ENCODE measurements around the gene IFI16. TPM values are rescaled to one million over a fixed set of nuclear protein-coding genes. Genes with fewer than 3 reads are reported as not detected.

Gene IFI16
- total RNA-seq, 1 donor from 2014 or later: 217 TPM

DNA sequence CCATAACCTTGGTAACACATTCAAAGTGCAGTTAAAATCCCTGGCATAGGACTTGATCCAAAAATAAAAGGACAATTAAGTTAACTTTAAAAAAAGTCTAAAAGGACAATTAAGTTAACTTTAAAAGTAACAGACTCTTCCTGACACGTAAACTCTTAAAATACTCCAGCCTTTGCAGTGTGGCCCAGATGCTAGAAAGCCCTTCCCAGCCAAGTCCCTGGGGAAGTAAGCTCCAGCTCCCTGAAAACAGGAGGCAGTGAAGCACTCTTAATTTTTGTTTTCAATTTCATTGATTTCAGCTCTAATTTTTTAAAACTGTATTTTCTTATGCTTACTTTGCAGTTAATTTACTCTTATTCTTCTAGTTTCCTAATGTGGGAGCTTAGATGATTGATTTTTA, 71.9 kb downstream of the IFI16 start:
- Mint-ChIP-seq H3K27ac (no peak overlapping the region), H3K9me3 (peaks cover 12% of the 10 kb centered on the region), H3K36me3 (ENCODE audit: low read depth) (peaks cover 5% of the 10 kb centered on the region), H3K27me3 (peaks cover 5% of the 10 kb centered on the region), H3K4me3 (no peak overlapping the region), H3K4me1 (peaks cover 22% of the 10 kb centered on the region)
- no peak for DNase-seq
- intact Hi-C loops (cut with micrococcal nuclease): no loop called here

DNA sequence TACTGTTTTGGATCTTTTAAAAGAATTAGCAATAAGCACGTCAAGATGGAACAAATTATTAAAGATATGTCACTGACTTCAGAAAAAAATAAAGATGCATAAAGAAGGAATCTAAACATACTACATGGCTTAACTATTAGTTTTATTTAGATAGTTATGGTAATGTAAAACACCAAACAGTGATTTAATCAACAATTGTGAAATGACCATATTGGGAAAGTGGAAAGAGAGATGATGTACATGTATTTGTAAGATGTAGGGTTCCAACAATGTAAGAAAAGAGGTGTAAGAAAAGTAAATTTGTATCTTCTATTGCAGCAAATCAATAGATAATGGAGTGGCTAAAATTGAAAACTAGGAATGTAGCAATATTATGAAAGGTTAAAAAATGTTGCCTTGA, 73.3 kb downstream of the IFI16 start:
- intact Hi-C loops (cut with micrococcal nuclease): no loop called here
- no peak overlapping the region for H3K4me3 Mint-ChIP-seq
- no peak overlapping the region for H3K27ac Mint-ChIP-seq
- peaks cover 7% of the 10 kb centered on the region for H3K9me3 Mint-ChIP-seq
- peaks cover 15% of the 10 kb centered on the region for H3K4me1 Mint-ChIP-seq
- no peak for DNase-seq
- H3K36me3 Mint-ChIP-seq (ENCODE audit: low read depth): peaks cover 2% of the 10 kb centered on the region
- peaks cover 2% of the 10 kb centered on the region for H3K27me3 Mint-ChIP-seq

DNA sequence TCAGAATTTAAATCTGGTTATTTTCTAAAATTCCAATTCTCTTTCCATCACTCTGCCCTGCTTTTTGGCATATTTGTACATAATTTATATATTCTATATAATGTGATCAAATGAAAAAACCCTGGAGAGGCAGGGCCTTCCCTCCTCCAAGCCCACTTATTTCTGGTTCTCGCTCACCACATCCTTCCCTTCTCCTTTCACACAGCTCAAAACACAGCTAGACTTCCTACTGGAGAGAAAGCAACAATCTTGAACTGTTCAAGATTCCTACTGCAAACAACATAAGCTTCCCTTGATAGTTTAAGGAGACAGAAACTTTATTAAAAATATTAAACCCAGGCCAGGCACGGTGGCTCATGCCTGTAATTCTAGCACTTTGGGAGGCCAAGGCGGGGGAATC, 74.4 kb downstream of the IFI16 start:
- no peak for DNase-seq
- Mint-ChIP-seq H3K9me3 (peaks cover 4% of the 10 kb centered on the region), H3K36me3 (ENCODE audit: low read depth) (no peaks in the 10 kb centered on the region), H3K27ac (no peak overlapping the region), H3K4me1 (peaks cover 19% of the 10 kb centered on the region), H3K27me3 (peaks cover 2% of the 10 kb centered on the region), H3K4me3 (no peak overlapping the region)
- intact Hi-C loops (cut with micrococcal nuclease): no loop called here

- intact Hi-C loops (cut with micrococcal nuclease): no loop called here
- DNase-seq: peak; percentile 45
- no peak overlapping the region for H3K27ac Mint-ChIP-seq
- no peak overlapping the region for H3K4me3 Mint-ChIP-seq
- peaks cover 2% of the 10 kb centered on the region for H3K27me3 Mint-ChIP-seq
- H3K36me3 Mint-ChIP-seq (ENCODE audit: low read depth): no peaks in the 10 kb centered on the region
- H3K4me1 Mint-ChIP-seq: peaks cover 27% of the 10 kb centered on the region
- peaks cover 4% of the 10 kb centered on the region for H3K9me3 Mint-ChIP-seq
Measured at GRCh38 chr1:159084867-159085266, 75.2 kb downstream of the IFI16 start.

- Mint-ChIP-seq H3K9me3 (no peaks in the 10 kb centered on the region), H3K27ac (peak overlapping the region; percentile 86), H3K27me3 (no peaks in the 10 kb centered on the region), H3K36me3 (ENCODE audit: low read depth) (no peaks in the 10 kb centered on the region), H3K4me1 (peaks cover 45% of the 10 kb centered on the region), H3K4me3 (peak overlapping the region; percentile 44)
- intact Hi-C loops (cut with micrococcal nuclease): loop anchor here (1.0 kb wide), 1 partner anchor 12 kb away; the partner anchor contains the start of gene AIM2
- no peak for DNase-seq
Measured at GRCh38 chr1:159088050-159088449, 78.3 kb downstream of the IFI16 start.

GRCh38 chr1:159088546-159089183, 79.0 kb downstream of the IFI16 start:
- H3K9me3 Mint-ChIP-seq: no peaks in the 10 kb centered on the region
- no peaks in the 10 kb centered on the region for H3K27me3 Mint-ChIP-seq
- H3K36me3 Mint-ChIP-seq (ENCODE audit: low read depth): no peaks in the 10 kb centered on the region
- no peak for DNase-seq
- peak overlapping the region; percentile 44 for H3K4me3 Mint-ChIP-seq
- H3K27ac Mint-ChIP-seq: peak overlapping the region; percentile 86
- intact Hi-C loops (cut with micrococcal nuclease): loop anchor here (1.0 kb wide), 1 partner anchor 12 kb away; the partner anchor contains the start of gene AIM2
- peaks cover 45% of the 10 kb centered on the region for H3K4me1 Mint-ChIP-seq

- Mint-ChIP-seq H3K4me3 (peak overlapping the region; percentile 8), H3K9me3 (no peaks in the 10 kb centered on the region), H3K4me1 (peaks cover 43% of the 10 kb centered on the region), H3K36me3 (ENCODE audit: low read depth) (no peaks in the 10 kb centered on the region), H3K27ac (peak overlapping the region; percentile 86), H3K27me3 (no peaks in the 10 kb centered on the region)
- DNase-seq: peak; percentile 77
- intact Hi-C loops (cut with micrococcal nuclease): no loop called here
Measured at GRCh38 chr1:159089184-159089791, 79.6 kb downstream of the IFI16 start.

- peaks cover 43% of the 10 kb centered on the region for H3K4me1 Mint-ChIP-seq
Measured at GRCh38 chr1:159090286-159091179, 80.8 kb downstream of the IFI16 start.

DNA sequence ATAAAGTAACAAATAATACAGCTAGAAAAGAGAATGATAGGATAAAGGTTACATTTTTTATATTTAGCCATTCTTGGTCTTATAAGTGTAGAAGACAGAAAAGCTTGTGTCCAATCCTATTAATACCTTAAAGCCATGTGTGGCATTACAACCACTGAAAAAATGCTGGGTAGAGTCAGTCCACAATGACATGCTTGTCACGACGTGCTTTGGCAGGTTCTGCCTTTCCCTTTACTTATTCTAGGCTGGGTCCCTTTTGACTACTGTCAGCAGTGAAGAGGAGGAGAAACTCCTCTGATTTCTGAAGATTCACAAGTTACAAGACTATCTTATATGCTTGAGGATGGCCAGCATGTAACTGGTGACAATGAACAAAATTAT, 81.5 kb downstream of the IFI16 start:
- intact Hi-C loops (cut with micrococcal nuclease): no loop called here
- Mint-ChIP-seq H3K4me3 (peak overlapping the region; percentile 3), H3K9me3 (no peaks in the 10 kb centered on the region), H3K4me1 (peaks cover 43% of the 10 kb centered on the region), H3K36me3 (ENCODE audit: low read depth) (no peaks in the 10 kb centered on the region), H3K27ac (peak overlapping the region; percentile 13), H3K27me3 (no peaks in the 10 kb centered on the region)
- DNase-seq: no peak

More at GRCh38 chr1:159090286-159091179, 80.8 kb downstream of the IFI16 start:
- Mint-ChIP-seq H3K9me3 (no peaks in the 10 kb centered on the region), H3K4me3 (no peak overlapping the region), H3K27ac (peak overlapping the region; percentile 64), H3K36me3 (ENCODE audit: low read depth) (no peaks in the 10 kb centered on the region), H3K27me3 (no peaks in the 10 kb centered on the region)
- no peak for DNase-seq
- intact Hi-C loops (cut with micrococcal nuclease): no loop called here

GRCh38 chr1:159091607-159092031, 81.9 kb downstream of the IFI16 start:
- Mint-ChIP-seq H3K4me3 (peak overlapping the region; percentile 3), H3K27me3 (peaks cover 2% of the 10 kb centered on the region)

DNA sequence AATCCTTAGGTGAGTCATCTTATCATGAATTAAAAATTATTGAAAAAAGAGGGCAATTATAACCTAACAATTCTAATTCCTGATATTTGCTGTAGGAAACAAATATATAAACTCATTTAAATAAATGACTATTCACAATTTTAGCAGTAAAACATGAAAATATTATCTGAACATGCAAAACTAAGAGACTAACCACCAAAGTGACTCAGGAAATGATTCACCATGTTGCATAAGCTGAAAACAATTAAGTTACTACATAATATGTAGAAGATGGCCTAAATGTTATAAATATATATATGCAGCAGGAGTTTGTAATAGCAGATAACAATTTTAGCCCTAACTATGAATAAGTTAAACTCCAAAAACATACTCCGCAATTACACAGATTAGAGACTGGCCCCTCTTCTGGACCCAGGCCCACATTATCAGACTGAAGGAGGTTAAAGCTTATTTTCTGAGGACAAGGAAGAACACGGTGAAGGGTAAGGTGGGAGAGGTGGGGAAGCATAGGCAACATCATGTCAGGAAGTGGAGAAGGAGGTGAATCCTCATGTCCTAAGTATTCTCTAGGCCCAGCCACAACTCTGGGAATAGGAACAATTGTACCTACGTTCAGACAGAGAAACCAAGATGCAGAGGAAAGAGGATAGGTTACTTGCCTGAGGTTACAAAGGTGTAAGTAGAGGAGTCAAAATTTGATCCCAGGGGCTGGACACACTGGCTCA, 82.5 kb downstream of the IFI16 start:
- no peak for DNase-seq
- Mint-ChIP-seq H3K36me3 (ENCODE audit: low read depth) (no peaks in the 10 kb centered on the region), H3K4me1 (peaks cover 40% of the 10 kb centered on the region), H3K4me3 (no peak overlapping the region), H3K27ac (peak overlapping the region; percentile 62), H3K27me3 (peaks cover 6% of the 10 kb centered on the region), H3K9me3 (no peaks in the 10 kb centered on the region)
- intact Hi-C loops (cut with micrococcal nuclease): no loop called here

More at GRCh38 chr1:159091607-159092031, 81.9 kb downstream of the IFI16 start:
- peak; percentile 63 for DNase-seq
- intact Hi-C loops (cut with micrococcal nuclease): no loop called here
- peaks cover 43% of the 10 kb centered on the region for H3K4me1 Mint-ChIP-seq
- peak overlapping the region; percentile 13 for H3K27ac Mint-ChIP-seq
- H3K36me3 Mint-ChIP-seq (ENCODE audit: low read depth): no peaks in the 10 kb centered on the region
- no peaks in the 10 kb centered on the region for H3K9me3 Mint-ChIP-seq

- Mint-ChIP-seq H3K4me3 (no peak overlapping the region), H3K36me3 (ENCODE audit: low read depth) (no peaks in the 10 kb centered on the region), H3K27me3 (peaks cover 44% of the 10 kb centered on the region), H3K27ac (no peak overlapping the region), H3K4me1 (no peaks in the 10 kb centered on the region), H3K9me3 (no peaks in the 10 kb centered on the region)
- intact Hi-C loops (cut with micrococcal nuclease): no loop called here
- DNase-seq: no peak
Measured at GRCh38 chr1:159098596-159098995, 88.9 kb downstream of the IFI16 start.

DNA sequence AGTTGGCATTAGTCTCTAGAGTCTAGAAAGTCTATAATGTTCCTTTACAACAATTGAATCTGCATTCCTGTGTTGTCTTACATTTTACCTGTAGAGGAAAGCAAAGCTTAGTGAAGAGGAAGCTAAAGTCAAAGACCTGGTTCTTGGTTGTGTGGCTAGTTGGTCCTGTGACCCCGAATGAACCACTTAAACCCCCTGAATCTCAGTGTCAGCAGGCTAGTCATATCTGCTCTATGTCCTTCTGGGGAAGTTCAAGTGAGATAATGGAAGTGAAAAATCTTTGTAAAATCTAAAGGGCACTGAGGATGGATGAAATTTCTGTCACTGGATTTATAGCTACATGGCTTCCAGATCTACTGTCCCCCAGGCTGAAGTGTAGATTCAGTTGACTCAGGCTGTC, 90.9 kb downstream of the IFI16 start:
- Mint-ChIP-seq H3K9me3 (no peaks in the 10 kb centered on the region), H3K4me3 (no peak overlapping the region), H3K27ac (no peak overlapping the region), H3K27me3 (peaks cover 44% of the 10 kb centered on the region), H3K36me3 (ENCODE audit: low read depth) (no peaks in the 10 kb centered on the region), H3K4me1 (no peaks in the 10 kb centered on the region)
- intact Hi-C loops (cut with micrococcal nuclease): no loop called here
- no peak for DNase-seq

Measured in activated CD4-positive, alpha-beta T cell treated with anti-CD3 and anti-CD28 coated beads, Interleukin-2, amount 10 ng/mL, durations not matched to agents 24 days and 14 days (primary cell).